Measurements from ENCODE around the gene FGB. TPM values are rescaled to one million over a fixed set of nuclear protein-coding genes. Genes with fewer than 3 reads are reported as not detected.
"Not testable (repeated sequence)": the region's sequence is repeated elsewhere in the genome, so short reads cannot be mapped to it uniquely, and the experiment has no call there.

The FGB gene
- total RNA-seq, 2 donors from 2014 or later: not detected

GRCh38 chr4:154579927-154580326 lies 17.1 kb downstream of the FGB start:
- no peak overlapping the region for H3K4me3 Mint-ChIP-seq
- no peaks in the 10 kb centered on the region for H3K36me3 Mint-ChIP-seq (ENCODE audit: low read depth)
- no peaks in the 10 kb centered on the region for H3K4me1 Mint-ChIP-seq
- H3K9me3 Mint-ChIP-seq: no peaks in the 10 kb centered on the region
- peaks cover 21% of the 10 kb centered on the region for H3K27me3 Mint-ChIP-seq
- no peak overlapping the region for H3K27ac Mint-ChIP-seq
- ATAC-seq (replicated peaks): no peak

- H3K36me3 Mint-ChIP-seq (ENCODE audit: low read depth): no peaks in the 10 kb centered on the region
- H3K4me3 Mint-ChIP-seq: no peak overlapping the region
Observed at GRCh38 chr4:154582723-154583122, 19.9 kb downstream of the FGB start.

GRCh38 chr4:154583230-154583629 lies 20.4 kb downstream of the FGB start:
- no peak for ATAC-seq (replicated peaks)
- Mint-ChIP-seq H3K9me3 (no peaks in the 10 kb centered on the region), H3K4me3 (no peak overlapping the region), H3K27ac (no peak overlapping the region), H3K4me1 (no peaks in the 10 kb centered on the region), H3K27me3 (peaks cover 21% of the 10 kb centered on the region), H3K36me3 (ENCODE audit: low read depth) (no peaks in the 10 kb centered on the region)

More at GRCh38 chr4:154582723-154583122, 19.9 kb downstream of the FGB start:
- no peaks in the 10 kb centered on the region for H3K4me1 Mint-ChIP-seq
- ATAC-seq (replicated peaks): no peak
- no peak overlapping the region for H3K27ac Mint-ChIP-seq
- H3K9me3 Mint-ChIP-seq: no peaks in the 10 kb centered on the region
- H3K27me3 Mint-ChIP-seq: peaks cover 22% of the 10 kb centered on the region

GRCh38 chr4:154583677-154584076 lies 20.9 kb downstream of the FGB start:
- H3K27ac Mint-ChIP-seq: no peak overlapping the region
- H3K27me3 Mint-ChIP-seq: peaks cover 21% of the 10 kb centered on the region
- ATAC-seq (replicated peaks): no peak
- no peaks in the 10 kb centered on the region for H3K9me3 Mint-ChIP-seq
- no peak overlapping the region for H3K4me3 Mint-ChIP-seq
- no peaks in the 10 kb centered on the region for H3K4me1 Mint-ChIP-seq
- no peaks in the 10 kb centered on the region for H3K36me3 Mint-ChIP-seq (ENCODE audit: low read depth)

- ATAC-seq (replicated peaks): no peak
- Mint-ChIP-seq H3K9me3 (no peaks in the 10 kb centered on the region), H3K36me3 (ENCODE audit: low read depth) (no peaks in the 10 kb centered on the region), H3K4me3 (no peak overlapping the region), H3K27ac (no peak overlapping the region), H3K27me3 (peaks cover 18% of the 10 kb centered on the region), H3K4me1 (no peaks in the 10 kb centered on the region)
Observed at GRCh38 chr4:154584259-154584658, 21.4 kb downstream of the FGB start.

DNA sequence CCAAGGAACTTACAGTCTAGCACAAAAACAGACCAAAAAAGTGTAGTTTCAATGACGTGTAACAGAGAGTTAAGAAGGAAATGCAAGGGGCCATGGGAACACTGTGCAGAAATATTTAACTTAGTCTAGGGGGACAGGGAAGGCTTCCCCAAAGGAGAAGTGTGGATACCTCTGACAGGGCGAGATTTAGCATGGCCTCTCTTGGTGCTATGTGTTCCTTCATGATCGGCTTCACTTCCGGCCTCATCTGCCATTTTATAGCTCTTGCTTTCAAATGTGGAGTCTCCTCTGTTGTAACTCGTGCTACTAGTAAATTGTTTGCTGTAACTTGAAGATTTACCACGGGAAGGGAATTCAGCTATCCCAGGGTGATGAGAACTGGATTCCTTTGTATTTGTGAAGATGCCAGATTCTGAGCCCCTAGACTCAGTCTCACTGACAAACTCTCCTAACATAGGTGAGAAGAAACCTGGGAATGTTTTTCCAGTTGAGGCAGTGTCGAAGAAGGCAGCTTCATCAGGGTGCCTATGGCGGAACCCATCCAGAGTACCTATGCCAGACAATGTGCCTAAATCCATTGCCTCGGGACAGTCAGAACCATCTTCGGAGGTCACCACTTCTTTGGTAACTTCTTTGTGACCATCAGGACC lies 22.7 kb downstream of the FGB start:
- Mint-ChIP-seq H3K27ac (no peak overlapping the region), H3K4me1 (no peaks in the 10 kb centered on the region), H3K36me3 (ENCODE audit: low read depth) (no peaks in the 10 kb centered on the region), H3K4me3 (no peak overlapping the region), H3K9me3 (no peaks in the 10 kb centered on the region), H3K27me3 (peaks cover 26% of the 10 kb centered on the region)
- ATAC-seq (replicated peaks): no peak

DNA sequence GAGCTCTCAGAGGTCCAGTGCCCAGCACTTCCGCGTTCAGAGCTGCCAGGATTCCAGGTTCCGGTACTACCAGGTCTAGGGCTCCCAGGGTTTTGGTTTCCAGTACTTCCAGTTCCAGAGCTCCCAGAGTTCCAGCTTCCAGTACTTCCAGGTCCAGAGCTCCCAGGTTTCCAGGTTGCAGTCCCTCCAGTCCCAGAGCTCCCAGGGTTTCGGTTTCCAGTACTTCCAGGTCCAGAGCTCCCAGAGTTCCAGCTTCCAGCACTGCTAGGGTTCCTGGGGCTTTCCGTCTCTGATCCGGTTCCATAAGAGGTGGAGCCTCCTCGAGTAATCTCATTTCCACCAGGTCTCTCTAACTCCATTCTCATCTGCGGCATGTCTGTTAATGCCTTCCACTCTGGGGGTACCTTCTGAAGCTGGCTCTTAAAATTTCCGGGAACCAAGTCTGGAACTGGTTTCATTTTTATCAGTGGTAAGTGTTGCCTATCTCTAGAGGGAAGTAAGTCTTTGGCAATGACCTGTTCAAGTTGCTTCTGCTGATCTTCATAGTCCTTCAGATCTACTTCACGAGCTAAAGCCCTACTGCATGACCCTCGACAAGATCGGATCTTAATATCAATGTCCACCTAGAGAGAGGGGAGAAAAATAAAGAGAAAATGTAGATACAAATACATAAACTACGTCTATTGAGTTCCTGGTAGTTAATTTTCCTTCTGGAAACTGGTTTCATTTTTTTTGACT lies 23.7 kb downstream of the FGB start:
- H3K4me1 Mint-ChIP-seq: no peaks in the 10 kb centered on the region
- no peaks in the 10 kb centered on the region for H3K9me3 Mint-ChIP-seq
- H3K36me3 Mint-ChIP-seq (ENCODE audit: low read depth): no peaks in the 10 kb centered on the region
- no peak for ATAC-seq (replicated peaks)
- H3K27ac Mint-ChIP-seq: no peak overlapping the region
- no peak overlapping the region for H3K4me3 Mint-ChIP-seq
- peaks cover 29% of the 10 kb centered on the region for H3K27me3 Mint-ChIP-seq

- H3K27me3 Mint-ChIP-seq: peaks cover 25% of the 10 kb centered on the region
- no peak for ATAC-seq (replicated peaks)
- H3K27ac Mint-ChIP-seq: no peak overlapping the region
- H3K4me3 Mint-ChIP-seq: no peak overlapping the region
- H3K36me3 Mint-ChIP-seq (ENCODE audit: low read depth): no peaks in the 10 kb centered on the region
- no peaks in the 10 kb centered on the region for H3K9me3 Mint-ChIP-seq
- H3K4me1 Mint-ChIP-seq: no peaks in the 10 kb centered on the region
Observed at GRCh38 chr4:154588198-154588597, 25.4 kb downstream of the FGB start.

- H3K36me3 Mint-ChIP-seq (ENCODE audit: low read depth): no peaks in the 10 kb centered on the region
- H3K4me3 Mint-ChIP-seq: no peak overlapping the region
- H3K9me3 Mint-ChIP-seq: no peaks in the 10 kb centered on the region
- H3K27ac Mint-ChIP-seq: no peak overlapping the region
- H3K27me3 Mint-ChIP-seq: peaks cover 31% of the 10 kb centered on the region
- ATAC-seq (replicated peaks): no peak
- H3K4me1 Mint-ChIP-seq: no peaks in the 10 kb centered on the region
Observed at GRCh38 chr4:154589296-154590197, 26.7 kb downstream of the FGB start.

DNA sequence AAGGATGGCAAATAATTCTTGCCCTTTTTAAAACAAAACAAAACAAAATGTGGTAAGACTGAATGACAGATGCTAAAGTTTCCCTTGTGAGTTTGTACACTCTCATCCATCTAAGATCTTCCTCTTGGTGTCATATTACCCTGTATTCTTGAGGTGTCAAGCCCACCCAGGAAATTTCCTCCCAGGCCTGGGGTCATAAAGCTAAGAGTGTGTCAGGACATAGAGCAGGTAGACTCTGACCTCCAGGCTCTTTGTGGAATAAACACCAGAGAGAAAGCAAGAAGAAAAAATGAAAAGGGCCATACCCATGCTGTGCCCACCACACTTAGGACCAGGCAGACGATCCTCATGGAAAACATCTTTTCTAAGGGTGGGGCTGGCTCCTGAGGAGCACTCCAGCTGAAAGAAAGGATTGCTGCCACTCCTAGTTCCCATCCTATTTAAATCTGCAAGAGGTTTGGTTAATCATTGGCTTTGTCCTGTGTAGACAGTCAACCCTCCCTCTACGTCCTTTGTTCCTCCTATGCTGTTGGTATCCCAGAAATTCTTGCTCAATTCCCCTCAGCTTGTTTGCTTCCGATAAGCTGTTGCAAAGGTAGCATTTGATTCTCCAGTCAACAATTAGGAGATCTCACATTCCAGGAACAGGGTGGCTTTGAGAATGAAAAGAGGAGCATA lies 27.7 kb downstream of the FGB start, which contains the start of gene FGA:
Gene FGA (minus strand): TSS at position 414 of the 678 bp plus-strand sequence. CDS start 55 bp downstream, at position 359.
- no peak for ATAC-seq (replicated peaks)
- Mint-ChIP-seq H3K27ac (no peak within 1 kb of the TSS), H3K4me3 (no peak within 1 kb of the TSS), H3K27me3 (peaks cover 25% of the 10 kb centered on the region), H3K4me1 (no peaks in the 10 kb centered on the region), H3K36me3 (ENCODE audit: low read depth) (no peaks in the 10 kb centered on the region), H3K9me3 (no peaks in the 10 kb centered on the region)

DNA sequence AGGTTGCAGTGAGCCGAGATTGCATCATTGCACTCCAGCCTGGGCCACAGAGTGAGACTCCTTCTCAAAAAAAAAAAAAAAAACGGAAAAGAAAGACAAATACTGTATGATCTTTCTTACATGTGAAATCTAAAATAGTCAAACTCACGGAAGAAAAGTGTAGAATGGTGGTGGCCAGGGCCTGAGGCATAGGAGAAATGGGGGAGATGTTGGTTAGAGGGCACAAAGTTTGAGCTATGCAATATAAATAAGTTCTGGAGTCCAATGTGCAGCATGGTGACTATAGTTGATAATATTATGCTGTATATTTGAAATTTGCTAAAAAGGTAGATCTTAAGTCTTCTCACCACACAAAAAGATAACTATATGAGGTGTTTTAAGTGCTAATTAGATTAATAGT lies 29.1 kb downstream of the FGB start:
- Mint-ChIP-seq H3K9me3 (no peaks in the 10 kb centered on the region), H3K27me3 (peaks cover 28% of the 10 kb centered on the region), H3K27ac (no peak overlapping the region), H3K36me3 (ENCODE audit: low read depth) (no peaks in the 10 kb centered on the region), H3K4me1 (no peaks in the 10 kb centered on the region), H3K4me3 (no peak overlapping the region)
- no peak for ATAC-seq (replicated peaks)

DNA sequence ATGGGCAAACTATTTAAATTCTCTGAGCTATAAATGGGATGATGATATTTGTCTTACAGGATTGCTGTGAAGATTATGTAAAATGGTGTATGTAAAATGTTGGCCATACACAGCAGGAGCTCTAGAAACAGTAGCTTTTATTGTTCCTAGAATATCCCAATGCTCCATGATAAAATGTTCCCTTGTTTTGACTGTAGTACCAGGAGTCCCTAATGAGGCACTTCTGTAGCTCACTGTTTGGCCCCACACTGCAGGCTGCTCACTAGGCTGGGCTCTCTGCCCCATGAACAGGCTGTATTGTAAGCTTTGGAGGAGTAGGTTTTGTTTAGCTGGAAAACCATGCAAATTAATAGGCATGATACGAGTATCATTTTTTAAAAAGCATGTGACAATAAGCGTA lies 31.1 kb downstream of the FGB start:
- no peak for ATAC-seq (replicated peaks)
- no peaks in the 10 kb centered on the region for H3K36me3 Mint-ChIP-seq (ENCODE audit: low read depth)
- peaks cover 29% of the 10 kb centered on the region for H3K27me3 Mint-ChIP-seq

GRCh38 chr4:154594343-154594742 lies 31.5 kb downstream of the FGB start:
- not testable (repeated sequence) for H3K36me3 Mint-ChIP-seq (ENCODE audit: low read depth); H3K4me3 Mint-ChIP-seq; H3K4me1 Mint-ChIP-seq; H3K9me3 Mint-ChIP-seq; H3K27ac Mint-ChIP-seq; ATAC-seq (replicated peaks)
- H3K27me3 Mint-ChIP-seq: peaks cover 29% of the 10 kb centered on the region

More for the DNA sequence above, 31.1 kb downstream of the FGB start:
- Mint-ChIP-seq H3K4me1 (no peaks in the 10 kb centered on the region), H3K9me3 (no peaks in the 10 kb centered on the region), H3K4me3 (no peak overlapping the region), H3K27ac (no peak overlapping the region)

DNA sequence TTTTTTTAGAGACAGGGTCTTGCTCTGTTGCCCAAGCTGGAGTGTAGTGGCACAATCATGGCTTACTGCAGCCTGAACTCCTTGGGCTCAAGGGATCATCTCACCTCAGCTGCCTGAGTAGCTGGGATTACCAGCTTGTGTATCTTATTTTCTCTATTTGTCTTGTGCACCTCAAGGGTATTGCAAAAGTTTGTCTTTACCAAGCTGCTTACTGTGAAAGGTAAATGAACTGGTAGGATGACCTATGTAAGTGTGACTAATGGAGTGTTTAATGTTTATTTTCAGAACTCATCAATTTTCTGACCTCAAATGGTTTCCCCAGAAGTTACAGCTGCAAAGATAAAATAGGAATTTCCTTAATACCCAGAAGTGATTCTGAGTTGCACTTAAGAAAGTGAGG lies 33.0 kb downstream of the FGB start:
- no peak for ATAC-seq (replicated peaks)
- Mint-ChIP-seq H3K9me3 (no peaks in the 10 kb centered on the region), H3K27ac (no peak overlapping the region), H3K4me3 (no peak overlapping the region), H3K36me3 (ENCODE audit: low read depth) (no peaks in the 10 kb centered on the region), H3K4me1 (no peaks in the 10 kb centered on the region), H3K27me3 (peaks cover 24% of the 10 kb centered on the region)

Data from activated T-helper 17 cell treated with anti-CD3 and anti-CD28 coated beads, Interleukin-2, amount 50 U/mL, for 72 hours (primary cell).